IMR-90 (cell line): ENCODE data around the gene HAGHL. TPM values are rescaled to one million over a fixed set of nuclear protein-coding genes. Genes with fewer than 3 reads are reported as not detected.
"Not testable (repeated sequence)": the region's sequence is repeated elsewhere in the genome, so short reads cannot be mapped to it uniquely, and the experiment has no call there.

Experiments used
- ATAC-seq: fragments of 200-7000 bp; cut with Tn5 transposase; 2 replicates; pipeline ENCODE4 v1.9.1; 2020; ENCODE audit warnings: low read depth, mild to moderate bottlenecking, moderate library complexity
- BruUV-seq: library from RNA; stranded (reverse); fragments of 400-500 nt; replicated peaks from 2 replicates; lab custom pipeline; 2021; lab: Mats Ljungman, UMichigan
- CTCF ChIA-PET: fragments of 300-600 bp; formaldehyde crosslinking; extraction: SDS; loops from one replicate; lab custom pipeline; 2021; ENCODE audit warnings: antibody characterized with exemption; lab: Yijun Ruan, JAX
- POLR2A ChIA-PET: fragments of 300-600 bp; sonication (Branson Sonifier 250); formaldehyde crosslinking; loops from one replicate; lab custom pipeline; 2022; ENCODE audit warnings: antibody characterized with exemption; ENCODE audit not compliant: unreplicated experiment; lab: Charles Lee
- DNase-seq: peaks from one replicate; pipeline ENCODE4 v3.0.0; 2013
- H2AFZ ChIP-seq: replicated peaks from 2 replicates; pipeline ENCODE3; 2013; ENCODE audit warnings: low read length, mild to moderate bottlenecking; ENCODE audit not compliant: poor library complexity
- H2AK5ac ChIP-seq: 2 replicates; pipeline ENCODE4 v1.6.1; 2013; ENCODE audit warnings: low read depth, low read length, inconsistent platforms
- H2AK9ac ChIP-seq: replicated peaks from 2 replicates; pipeline ENCODE3; 2013; ENCODE audit warnings: mild to moderate bottlenecking, low read depth, low read length, moderate library complexity; ENCODE audit not compliant: poor library complexity
- H2BK120ac ChIP-seq: 2 replicates; pipeline ENCODE4 v1.6.1; 2013; ENCODE audit warnings: low read depth, low read length, inconsistent platforms
- H2BK15ac ChIP-seq: 3 replicates; pipeline ENCODE4 v1.6.1; 2013; ENCODE audit warnings: low read depth, low read length, inconsistent platforms
- H2BK20ac ChIP-seq: 2 replicates; pipeline ENCODE4 v1.6.1; 2013; ENCODE audit warnings: low read depth, mild to moderate bottlenecking, inconsistent platforms, low read length, moderate library complexity
- H2BK5ac ChIP-seq: 2 replicates; pipeline ENCODE4 v1.6.1; 2013; ENCODE audit warnings: mild to moderate bottlenecking, low read depth, low read length, inconsistent platforms; ENCODE audit not compliant: poor library complexity, severe bottlenecking
- H3K14ac ChIP-seq: replicated peaks from 2 replicates; pipeline ENCODE4 v1.6.1; 2013; ENCODE audit warnings: low read depth, low read length, inconsistent platforms
- H3K18ac ChIP-seq: 2 replicates; pipeline ENCODE4 v1.6.1; 2013; ENCODE audit warnings: low read depth, low read length, control low read depth
- H3K23ac ChIP-seq: 2 replicates; pipeline ENCODE4 v1.6.1; 2013; ENCODE audit warnings: low read depth, low read length, inconsistent platforms
- H3K27ac ChIP-seq: 2 replicates; pipeline ENCODE4 v1.5.1; 2013; ENCODE audit warnings: mild to moderate bottlenecking, control low read depth, low read length; ENCODE audit not compliant: insufficient read depth
- H3K27me3 ChIP-seq: 2 replicates; pipeline ENCODE4 v1.6.1; 2013; ENCODE audit warnings: low read length; ENCODE audit not compliant: control insufficient read depth, insufficient read depth
- H3K36me3 ChIP-seq: 2 replicates; pipeline ENCODE4 v1.6.1; 2013; ENCODE audit warnings: low read length, mixed read lengths; ENCODE audit not compliant: control insufficient read depth, insufficient read depth
- H3K4ac ChIP-seq: 2 replicates; pipeline ENCODE4 v1.6.1; 2013; ENCODE audit warnings: low read depth, low read length, inconsistent platforms
- H3K4me1 ChIP-seq: 2 replicates; pipeline ENCODE4 v1.6.1; 2013; ENCODE audit warnings: low read length, mixed read lengths; ENCODE audit not compliant: control insufficient read depth, insufficient read depth
- H3K4me2 ChIP-seq: 2 replicates; pipeline ENCODE4 v1.6.1; 2013; ENCODE audit warnings: low read depth, mild to moderate bottlenecking, control low read depth, low read length, moderate library complexity
- H3K4me3 ChIP-seq: 2 replicates; pipeline ENCODE4 v1.5.1; 2013; ENCODE audit warnings: low read depth, mild to moderate bottlenecking, control low read depth, low read length, moderate library complexity; ENCODE audit not compliant: insufficient read depth
- H3K56ac ChIP-seq: 2 replicates; pipeline ENCODE4 v1.6.1; 2013; ENCODE audit warnings: low read length, inconsistent platforms; ENCODE audit not compliant: insufficient read depth; ENCODE audit errors: extremely low read depth
- H3K79me1 ChIP-seq, 2 experiments: 2 replicates each; pipeline ENCODE4 v1.6.1; 2013; ENCODE audit warnings: low read length in 2 of 2, inconsistent platforms in 1 of 2, low read depth in 1 of 2
- H3K9ac ChIP-seq: 2 replicates; pipeline ENCODE4 v1.6.1; 2013; ENCODE audit warnings: low read depth, low read length, control low read depth
- H3K9me1 ChIP-seq: 2 replicates; pipeline ENCODE4 v1.6.1; 2013; ENCODE audit warnings: low read length, inconsistent platforms; ENCODE audit not compliant: insufficient read depth
- H3K9me3 ChIP-seq: 2 replicates; pipeline ENCODE4 v1.6.1; 2013; ENCODE audit warnings: low read length; ENCODE audit not compliant: control insufficient read depth, insufficient read depth
- H4K20me1 ChIP-seq: 2 replicates; pipeline ENCODE4 v1.6.1; 2013; ENCODE audit warnings: low read length, inconsistent platforms; ENCODE audit not compliant: insufficient read depth
- H4K5ac ChIP-seq: 2 replicates; pipeline ENCODE4 v1.6.1; 2013; ENCODE audit warnings: mild to moderate bottlenecking, low read depth, low read length, control low read depth
- H4K8ac ChIP-seq, 2 experiments: 2 replicates each; pipeline ENCODE4 v1.6.1; 2013; ENCODE audit warnings: low read depth in 2 of 2, low read length in 2 of 2, control low read depth in 1 of 2, inconsistent platforms in 1 of 2
- H4K91ac ChIP-seq: 2 replicates; pipeline ENCODE4 v1.6.1; 2013; ENCODE audit warnings: low read depth, low read length, inconsistent platforms; ENCODE audit not compliant: insufficient read depth
- WGBS, 2 experiments: methylation state at CpG; one replicate each; pipeline versions ENCODE4 v1.1.5 to v1.1.7; 2013; ENCODE audit warnings: missing lambda C conversion rate in 2 of 2; ENCODE audit not compliant: insufficient read length in 1 of 2; ENCODE audit errors: extremely low coverage in 2 of 2; 5-methylcytosine and 5-hydroxymethylcytosine counted together
- dilution Hi-C: fragments of 300-500 bp; cut with HindIII; formaldehyde crosslinking; loops from one replicate; pipeline ENCODE4 v1.14.3; 2018; ENCODE audit warnings: low sequenced_read_pairs; ENCODE audit not compliant: unreplicated experiment
- in situ Hi-C: fragments of 300-500 bp; cut with MboI; formaldehyde crosslinking; loops from 3 replicates; pipeline ENCODE4 v1.14.3; 2019; ENCODE audit warnings: low sequenced_read_pairs, inconsistent platforms, mixed read lengths
- intact Hi-C: fragments of 100-400 bp; cut with micrococcal nuclease; formaldehyde crosslinking; loops from 2 replicates; pipeline ENCODE4 v1.10.0; 2022
- polyA plus RNA-seq, 3 experiments: library from polyadenylated mRNA; depleted of rRNA; stranded (reverse); fragments of >200 nt; gene quantifications; 2 replicates each; pipeline ENCODE4 v1.2.3, GENCODE V29; 2012; ENCODE audit warnings: low replicate concordance in 1 of 3
- total RNA-seq: library from RNA; depleted of rRNA; stranded (reverse); fragments of >200 nt; gene quantifications from 2 replicates; pipeline ENCODE4 v1.2.3, GENCODE V29; 2012

HAGHL gene
- total and polyA plus RNA-seq, 2 of the 4 experiments (the other 2 are of a cell fraction), result 3.0 to 12.5 TPM

- H2AK9ac ChIP-seq, POLR2A ChIA-PET: not testable (repeated sequence)
These were observed 49.4 kb downstream of the HAGHL start for GRCh38 chr16:776298-776697.

More at GRCh38 chr16:776298-776697, 49.4 kb downstream of the HAGHL start:
- H3K36me3 ChIP-seq, H2AFZ ChIP-seq, H3K23ac ChIP-seq, BruUV-seq, H4K8ac ChIP-seq, H3K9me3 ChIP-seq, DNase-seq, H2BK120ac ChIP-seq, H3K4me2 ChIP-seq, H3K4ac ChIP-seq, H2BK20ac ChIP-seq, H2BK5ac ChIP-seq, H3K56ac ChIP-seq, ATAC-seq, CTCF ChIA-PET, H3K4me1 ChIP-seq, H3K14ac ChIP-seq, H3K27me3 ChIP-seq, intact Hi-C loops, H4K20me1 ChIP-seq, H2AK5ac ChIP-seq, H3K4me3 ChIP-seq, H3K9ac ChIP-seq, H3K9me1 ChIP-seq, H3K27ac ChIP-seq, H4K5ac ChIP-seq, in situ Hi-C loops, H3K18ac ChIP-seq, H4K91ac ChIP-seq, H3K79me1 ChIP-seq, dilution Hi-C loops, H2BK15ac ChIP-seq: not testable (repeated sequence)
- WGBS, 2 experiments, result 83% methylated on average over 6 of the region's 10 CpGs; no CpG with 5 or more reads in 1 of the 2 experiments
